Peyer's patch (tissue), 4 donors: Measurements from ENCODE around the gene ITGA2B.

ENCODE experiments used
- POLR2A ChIP-seq, 2 donors: fragments of 450-650 bp; IDR thresholded peaks; one replicate each; pipeline ENCODE4 v1.5.1; 2017; ENCODE audit warnings: antibody characterized with exemption in 2 of 2, mild to moderate bottlenecking in 2 of 2, moderate library complexity in 2 of 2
- TF ChIP-seq, protein P1 (sequence below), 6 experiments: fragments of 450-650 bp in 4 of 6; fragments of 200-600 bp in 2 of 6; sonication (generic) in 1 of 6; IDR thresholded peaks; one replicate each; pipeline ENCODE4 v1.5.1; 2017 to 2019; ENCODE audit warnings: antibody characterized with exemption in 6 of 6, mild to moderate bottlenecking in 3 of 6, moderate library complexity in 1 of 6

DNA sequence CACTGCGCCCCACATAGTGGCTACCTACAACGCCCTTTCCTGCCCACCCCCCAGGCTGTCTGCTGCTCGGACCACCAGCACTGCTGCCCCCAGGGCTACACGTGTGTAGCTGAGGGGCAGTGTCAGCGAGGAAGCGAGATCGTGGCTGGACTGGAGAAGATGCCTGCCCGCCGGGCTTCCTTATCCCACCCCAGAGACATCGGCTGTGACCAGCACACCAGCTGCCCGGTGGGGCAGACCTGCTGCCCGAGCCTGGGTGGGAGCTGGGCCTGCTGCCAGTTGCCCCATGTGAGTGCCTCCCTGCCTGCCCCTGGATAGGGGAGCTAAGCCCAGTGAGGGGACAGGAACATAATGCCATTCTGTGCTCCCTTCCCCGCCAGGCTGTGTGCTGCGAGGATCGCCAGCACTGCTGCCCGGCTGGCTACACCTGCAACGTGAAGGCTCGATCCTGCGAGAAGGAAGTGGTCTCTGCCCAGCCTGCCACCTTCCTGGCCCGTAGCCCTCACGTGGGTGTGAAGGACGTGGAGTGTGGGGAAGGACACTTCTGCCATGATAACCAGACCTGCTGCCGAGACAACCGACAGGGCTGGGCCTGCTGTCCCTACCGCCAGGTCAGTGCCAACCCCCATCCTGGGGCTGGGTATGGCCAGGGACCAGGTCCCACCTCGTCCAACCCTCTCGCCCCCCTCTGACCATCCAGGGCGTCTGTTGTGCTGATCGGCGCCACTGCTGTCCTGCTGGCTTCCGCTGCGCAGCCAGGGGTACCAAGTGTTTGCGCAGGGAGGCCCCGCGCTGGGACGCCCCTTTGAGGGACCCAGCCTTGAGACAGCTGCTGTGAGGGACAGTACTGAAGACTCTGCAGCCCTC lies 37.3 kb downstream of the ITGA2B start:
- TF ChIP-seq, protein P1, sequence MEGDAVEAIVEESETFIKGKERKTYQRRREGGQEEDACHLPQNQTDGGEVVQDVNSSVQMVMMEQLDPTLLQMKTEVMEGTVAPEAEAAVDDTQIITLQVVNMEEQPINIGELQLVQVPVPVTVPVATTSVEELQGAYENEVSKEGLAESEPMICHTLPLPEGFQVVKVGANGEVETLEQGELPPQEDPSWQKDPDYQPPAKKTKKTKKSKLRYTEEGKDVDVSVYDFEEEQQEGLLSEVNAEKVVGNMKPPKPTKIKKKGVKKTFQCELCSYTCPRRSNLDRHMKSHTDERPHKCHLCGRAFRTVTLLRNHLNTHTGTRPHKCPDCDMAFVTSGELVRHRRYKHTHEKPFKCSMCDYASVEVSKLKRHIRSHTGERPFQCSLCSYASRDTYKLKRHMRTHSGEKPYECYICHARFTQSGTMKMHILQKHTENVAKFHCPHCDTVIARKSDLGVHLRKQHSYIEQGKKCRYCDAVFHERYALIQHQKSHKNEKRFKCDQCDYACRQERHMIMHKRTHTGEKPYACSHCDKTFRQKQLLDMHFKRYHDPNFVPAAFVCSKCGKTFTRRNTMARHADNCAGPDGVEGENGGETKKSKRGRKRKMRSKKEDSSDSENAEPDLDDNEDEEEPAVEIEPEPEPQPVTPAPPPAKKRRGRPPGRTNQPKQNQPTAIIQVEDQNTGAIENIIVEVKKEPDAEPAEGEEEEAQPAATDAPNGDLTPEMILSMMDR (IDR thresholded peaks at IDR 0.05), result no peak
- no peak for TF ChIP-seq POLR2A (IDR thresholded peaks at IDR 0.05)
